ENCODE results near the gene CHST3. TPM values are rescaled to one million over a fixed set of nuclear protein-coding genes. Genes with fewer than 3 reads are reported as not detected.
A peak's percentile ranks its signal among the peaks of the same experiment; 100 is the strongest.

The CHST3 gene
- total and polyA plus RNA-seq, 8 donors = 1.5 to 26.8 (median 10.8) TPM

DNA sequence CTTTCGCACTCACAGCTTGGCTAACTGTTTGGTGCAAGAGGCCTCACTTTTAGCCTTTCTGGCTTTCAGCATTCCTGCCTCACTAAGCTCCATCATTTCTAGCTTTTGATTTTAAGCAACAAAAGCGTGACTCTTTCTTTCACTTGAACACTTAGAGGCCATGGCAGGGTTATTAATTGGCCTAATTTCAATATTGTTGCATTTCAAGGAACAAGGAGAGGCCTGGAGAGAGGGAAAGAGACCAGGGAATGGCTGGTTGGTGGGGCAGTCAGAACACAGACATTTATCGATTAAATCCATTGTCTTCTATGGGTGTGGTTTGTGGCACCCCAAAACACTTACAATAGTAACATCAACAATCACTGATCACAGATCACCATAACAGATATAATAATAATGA lies 31.3 kb downstream of the CHST3 start:
- intact Hi-C loops (cut with DNase I; ENCODE audit: low total_unique reads) = no loop called here
- 86 to 95% (median 91%) methylated on average over 3 of the region's 3 CpGs for WGBS, 5 donors
- H3K27me3 ChIP-seq = no peaks in the 10 kb centered on the region
- H3K9me3 ChIP-seq = no peaks in the 10 kb centered on the region
- no peak for DNase-seq
- TF ChIP-seq POLR2A (IDR thresholded peaks at IDR 0.05) = no peak
- no peak overlapping the region for H3K27ac ChIP-seq
- no peaks in the 10 kb centered on the region for H3K36me3 ChIP-seq
- H3K4me3 ChIP-seq = no peak overlapping the region
- H3K4me1 ChIP-seq = peaks cover 28 to 65% (median 41%) of the 10 kb centered on the region in 4 donors

DNA sequence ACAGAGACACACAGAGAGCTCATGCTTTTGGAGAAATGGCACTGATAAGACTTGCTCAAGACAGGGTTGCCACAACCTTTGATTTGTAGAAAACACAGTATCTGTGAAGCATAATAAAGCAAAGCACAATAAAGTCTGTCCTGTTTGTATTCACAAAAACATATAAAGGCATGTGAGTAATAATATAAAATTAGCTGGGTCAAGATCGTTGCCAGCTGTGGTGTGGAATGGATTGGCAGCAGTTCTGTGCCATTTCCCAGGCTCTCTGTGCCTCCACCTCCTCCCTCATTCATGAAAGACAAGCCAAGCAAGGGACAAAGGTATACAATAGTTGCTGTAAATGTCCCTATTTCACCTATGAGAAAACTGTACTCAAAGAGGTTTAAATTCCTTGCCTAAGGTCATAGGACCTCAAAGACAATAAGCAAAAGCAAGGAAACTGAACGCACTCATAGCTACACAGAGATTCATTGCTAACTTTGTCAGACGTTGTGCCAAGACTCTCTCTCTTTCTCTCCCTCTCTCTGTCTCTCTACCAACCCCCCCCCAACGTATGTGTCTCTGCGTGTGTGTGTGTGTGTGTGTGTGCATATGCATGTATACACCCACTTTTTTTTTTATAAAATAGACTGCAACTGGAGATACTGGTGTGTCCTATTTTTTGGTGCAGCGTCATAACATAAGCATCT lies 31.8 kb downstream of the CHST3 start:
- H3K4me3 ChIP-seq = no peak overlapping the region
- H3K4me1 ChIP-seq = peaks cover 34 to 65% (median 46%) of the 10 kb centered on the region in 4 donors
- no peak overlapping the region for H3K27ac ChIP-seq
- DNase-seq = no peak
- H3K9me3 ChIP-seq = no peaks in the 10 kb centered on the region
- H3K27me3 ChIP-seq = no peaks in the 10 kb centered on the region
- TF ChIP-seq EP300 (IDR thresholded peaks at IDR 0.05) (no peak), POLR2A (IDR thresholded peaks at IDR 0.05) (no peak), POLR2AphosphoS5 (IDR thresholded peaks at IDR 0.05) (no peak)
- TF ChIP-seq, protein P1, sequence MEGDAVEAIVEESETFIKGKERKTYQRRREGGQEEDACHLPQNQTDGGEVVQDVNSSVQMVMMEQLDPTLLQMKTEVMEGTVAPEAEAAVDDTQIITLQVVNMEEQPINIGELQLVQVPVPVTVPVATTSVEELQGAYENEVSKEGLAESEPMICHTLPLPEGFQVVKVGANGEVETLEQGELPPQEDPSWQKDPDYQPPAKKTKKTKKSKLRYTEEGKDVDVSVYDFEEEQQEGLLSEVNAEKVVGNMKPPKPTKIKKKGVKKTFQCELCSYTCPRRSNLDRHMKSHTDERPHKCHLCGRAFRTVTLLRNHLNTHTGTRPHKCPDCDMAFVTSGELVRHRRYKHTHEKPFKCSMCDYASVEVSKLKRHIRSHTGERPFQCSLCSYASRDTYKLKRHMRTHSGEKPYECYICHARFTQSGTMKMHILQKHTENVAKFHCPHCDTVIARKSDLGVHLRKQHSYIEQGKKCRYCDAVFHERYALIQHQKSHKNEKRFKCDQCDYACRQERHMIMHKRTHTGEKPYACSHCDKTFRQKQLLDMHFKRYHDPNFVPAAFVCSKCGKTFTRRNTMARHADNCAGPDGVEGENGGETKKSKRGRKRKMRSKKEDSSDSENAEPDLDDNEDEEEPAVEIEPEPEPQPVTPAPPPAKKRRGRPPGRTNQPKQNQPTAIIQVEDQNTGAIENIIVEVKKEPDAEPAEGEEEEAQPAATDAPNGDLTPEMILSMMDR (IDR thresholded peaks at IDR 0.05) = no peak
- 54 to 71% (median 64%) methylated on average over 6 of the region's 6 CpGs for WGBS, 5 donors
- H3K36me3 ChIP-seq = no peaks in the 10 kb centered on the region
- intact Hi-C loops (cut with DNase I; ENCODE audit: low total_unique reads) = no loop called here

DNA sequence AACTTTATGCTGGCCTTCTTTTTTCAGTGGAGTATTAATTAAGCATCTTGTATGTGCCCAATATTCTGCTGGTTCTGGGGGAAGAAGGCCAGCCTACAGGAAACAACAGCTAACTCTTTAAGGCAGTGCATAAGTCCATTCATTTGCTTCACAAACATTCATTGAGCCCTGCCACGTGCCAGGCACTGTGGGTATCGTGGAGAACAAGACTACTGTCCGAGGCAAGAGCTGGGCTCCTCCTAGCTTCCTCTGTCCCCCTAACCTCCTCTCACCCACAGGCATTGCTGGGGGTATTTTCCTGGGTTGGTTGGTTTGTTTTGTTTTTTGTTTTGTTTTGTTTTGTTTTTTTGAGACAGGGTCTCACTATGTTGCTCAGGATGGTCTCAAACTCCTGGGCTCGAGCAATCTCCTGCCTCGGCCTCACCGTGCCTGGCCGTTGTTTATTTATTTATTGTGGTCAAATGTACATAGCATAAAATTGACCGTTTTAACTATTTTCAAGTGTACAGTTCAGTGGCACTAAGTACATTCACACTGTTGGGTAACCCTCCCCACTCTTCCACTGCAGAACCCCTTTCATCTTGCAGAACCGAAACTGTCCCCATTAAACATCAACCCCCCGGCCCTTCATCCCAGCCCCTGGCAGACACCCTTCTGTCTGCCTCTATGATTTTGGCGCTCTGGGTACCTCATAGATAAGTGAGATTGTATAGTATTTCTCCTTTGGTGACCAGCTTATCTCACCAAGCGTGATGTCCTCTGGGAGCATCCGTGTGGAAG lies 32.6 kb downstream of the CHST3 start:
- H3K4me3 ChIP-seq = no peak overlapping the region
- intact Hi-C loops (cut with DNase I; ENCODE audit: low total_unique reads) = no loop called here
- no peak overlapping the region for H3K27ac ChIP-seq
- TF ChIP-seq POLR2AphosphoS5 (IDR thresholded peaks at IDR 0.05) = no peak
- TF ChIP-seq, protein P1 (IDR thresholded peaks at IDR 0.05) = no peak
- TF ChIP-seq POLR2A (IDR thresholded peaks at IDR 0.05) = no peak
- no peak for TF ChIP-seq EP300 (IDR thresholded peaks at IDR 0.05)
- H3K4me1 ChIP-seq = peaks cover 39 to 70% (median 50%) of the 10 kb centered on the region in 4 donors
- DNase-seq = no peak
- H3K27me3 ChIP-seq = no peaks in the 10 kb centered on the region
- no peaks in the 10 kb centered on the region for H3K36me3 ChIP-seq
- WGBS, 5 donors = 85 to 90% (median 87%) methylated on average over 13 of the region's 13 CpGs
- no peaks in the 10 kb centered on the region for H3K9me3 ChIP-seq

DNA sequence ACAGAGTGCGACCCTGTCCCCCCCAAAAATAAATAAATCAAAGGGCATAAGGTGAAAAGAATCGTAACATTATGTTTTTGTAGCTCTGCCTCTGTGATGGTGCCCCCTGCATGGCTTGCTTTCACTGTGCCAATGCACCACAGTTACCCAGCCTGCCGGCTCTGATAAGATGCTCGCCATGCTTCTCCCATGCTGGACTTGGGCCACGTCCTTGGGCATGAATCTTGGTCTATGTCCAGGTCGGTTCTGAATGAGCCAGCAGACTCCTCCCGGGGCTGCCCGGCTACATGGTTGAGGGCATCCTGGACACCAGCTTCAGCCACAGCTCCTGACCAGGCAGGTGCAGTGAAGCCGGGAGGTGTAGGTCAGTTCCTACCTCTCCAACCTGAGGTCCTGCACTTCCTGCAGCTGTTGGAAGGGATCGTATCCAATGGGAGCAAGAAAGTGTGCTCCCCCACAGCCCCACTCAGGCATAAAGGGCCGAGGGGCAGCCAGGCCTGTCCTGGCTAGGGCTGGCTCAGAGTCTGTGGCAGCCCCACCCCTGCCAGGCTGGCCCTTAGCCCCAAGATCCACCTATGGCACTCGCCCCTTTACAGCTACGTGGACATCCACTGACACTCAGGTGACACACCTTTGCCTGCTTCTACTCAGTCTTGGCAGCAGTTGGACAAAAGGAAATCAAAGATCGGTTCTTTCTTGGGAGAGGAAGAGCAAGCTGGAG lies 34.1 kb downstream of the CHST3 start:
- Histone ChIP-seq H3K27me3 (no peaks in the 10 kb centered on the region), H3K36me3 (no peaks in the 10 kb centered on the region), H3K4me1 (peaks cover 39 to 83% (median 50%) of the 10 kb centered on the region in 4 donors), H3K4me3 (no peak overlapping the region), H3K27ac (peak overlapping the region; percentile 3 to 83 (median 76)), H3K9me3 (no peaks in the 10 kb centered on the region)
- intact Hi-C loops (cut with DNase I; ENCODE audit: low total_unique reads) = no loop called here
- no peak for TF ChIP-seq EP300 (IDR thresholded peaks at IDR 0.05)
- TF ChIP-seq POLR2AphosphoS5 (IDR thresholded peaks at IDR 0.05) = peak in 1 of 3 donors; percentile 27
- 39 to 53% (median 47%) methylated on average over 11 to 14 of the region's 14 CpGs for WGBS, 5 donors
- peak in 1 of 2 donors; percentile 82 for DNase-seq

DNA sequence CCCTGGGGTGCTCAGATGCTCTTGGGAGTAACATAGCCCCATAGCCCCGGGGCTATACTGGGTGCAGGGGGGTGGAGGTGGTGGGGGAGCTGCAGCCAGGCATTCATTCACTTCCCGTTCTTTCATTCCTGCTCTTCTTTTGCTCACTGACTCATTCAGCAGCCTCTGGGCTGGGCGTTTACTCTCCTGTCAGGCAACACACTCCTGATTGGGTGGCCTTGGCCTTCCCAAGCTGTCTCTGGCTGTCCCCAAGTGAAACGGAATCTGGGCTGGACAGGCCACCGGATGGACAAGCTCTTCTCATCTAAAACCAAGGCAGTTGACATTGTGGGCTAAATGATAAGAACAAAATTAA lies 34.6 kb downstream of the CHST3 start:
- DNase-seq = peak; percentile 50 to 72
- Histone ChIP-seq H3K4me3 (no peak overlapping the region), H3K27ac (peak overlapping the region; percentile 3 to 83 (median 76)), H3K9me3 (no peaks in the 10 kb centered on the region), H3K36me3 (no peaks in the 10 kb centered on the region), H3K4me1 (peaks cover 39 to 86% (median 50%) of the 10 kb centered on the region in 4 donors), H3K27me3 (no peaks in the 10 kb centered on the region)
- 25 to 52% (median 42%) methylated on average over 5 of the region's 5 CpGs for WGBS, 5 donors
- intact Hi-C loops (cut with DNase I; ENCODE audit: low total_unique reads) = no loop called here
- TF ChIP-seq, protein P1 (IDR thresholded peaks at IDR 0.05) = no peak
- TF ChIP-seq POLR2A (IDR thresholded peaks at IDR 0.05) = no peak
- TF ChIP-seq EP300 (IDR thresholded peaks at IDR 0.05) = no peak
- no peak for TF ChIP-seq POLR2AphosphoS5 (IDR thresholded peaks at IDR 0.05)
